HEK293 (cell line): Measurements from ENCODE around the gene AFG3L2.

ENCODE experiments used
- CTCF ChIA-PET: fragments of 350-600 bp; formaldehyde crosslinking; extraction: SDS; loops from one replicate; lab custom pipeline; 2021; ENCODE audit warnings: antibody characterized with exemption; lab: Yijun Ruan, JAX
- POLR2A ChIA-PET: fragments of 300-600 bp; formaldehyde crosslinking; extraction: SDS; loops from one replicate; lab custom pipeline; 2020; ENCODE audit warnings: antibody characterized with exemption, inconsistent platforms; lab: Yijun Ruan, JAX
- H3K27ac ChIP-seq: fragments of 200-500 bp; sonication (Bioruptor generic); 2 replicates; pipeline ENCODE4 v1.5.1; 2014; ENCODE audit warnings: low read depth, low read length, control low read depth, inconsistent platforms; ENCODE audit errors: extremely low read depth
- H3K36me3 ChIP-seq, 2 experiments: fragments of 200-500 bp in 1 of 2; sonication (Bioruptor generic) in 1 of 2; 1 replicate in 1 of 2; 2 replicates in 1 of 2; pipeline ENCODE4 v1.5.1; 2014 to 2017; ENCODE audit warnings: inconsistent platforms in 2 of 2, low read length in 2 of 2; ENCODE audit not compliant: control insufficient read depth in 2 of 2, insufficient read depth in 1 of 2
- H3K4me1 ChIP-seq: fragments of 200-500 bp; sonication (Bioruptor generic); 2 replicates; pipeline ENCODE4 v1.5.1; 2014; ENCODE audit warnings: mild to moderate bottlenecking, low read length, inconsistent platforms; ENCODE audit not compliant: control insufficient read depth, insufficient read depth
- H3K4me3 ChIP-seq: 2 replicates; pipeline ENCODE4 v1.5.1; 2011; ENCODE audit warnings: low read depth, mild to moderate bottlenecking, control low read depth, low read length, moderate library complexity
- H3K9me3 ChIP-seq: fragments of 200-500 bp; sonication (Bioruptor generic); 2 replicates; pipeline ENCODE4 v1.5.1; 2014; ENCODE audit warnings: low read depth, low read length, inconsistent platforms; ENCODE audit not compliant: control insufficient read depth, insufficient read depth
- GFI1B ChIP-seq: fragments of 450-650 bp; formaldehyde crosslinking; IDR thresholded peaks from 2 replicates; pipeline ENCODE4 v1.5.1; 2016; ENCODE audit warnings: missing biosample characterization, missing genetic modification characterization
- SCRT2 ChIP-seq: fragments of 450-650 bp; formaldehyde crosslinking; IDR thresholded peaks from 2 replicates; pipeline ENCODE4 v1.5.1; 2016; ENCODE audit warnings: missing biosample characterization, missing genetic modification characterization
- SP3 ChIP-seq: fragments of 450-650 bp; formaldehyde crosslinking; IDR thresholded peaks from 2 replicates; pipeline ENCODE4 v1.5.1; 2016; ENCODE audit warnings: missing biosample characterization, missing genetic modification characterization
- TCF7L2 ChIP-seq: IDR thresholded peaks from 2 replicates; pipeline ENCODE4 v1.6.1; 2011; ENCODE audit warnings: low read depth, mild to moderate bottlenecking, inconsistent platforms, low read length, moderate library complexity, borderline replicate concordance
- ZFP3 ChIP-seq: fragments of 450-650 bp; formaldehyde crosslinking; IDR thresholded peaks from 2 replicates; pipeline ENCODE4 v1.5.1; 2016; ENCODE audit warnings: low read depth, missing biosample characterization, missing genetic modification characterization
- ZFP69B ChIP-seq: fragments of 450-650 bp; formaldehyde crosslinking; IDR thresholded peaks from 2 replicates; pipeline ENCODE4 v1.5.1; 2016; ENCODE audit warnings: missing biosample characterization, missing genetic modification characterization
- ZNF146 ChIP-seq: fragments of 450-650 bp; formaldehyde crosslinking; IDR thresholded peaks from 2 replicates; pipeline ENCODE4 v1.5.1; 2016; ENCODE audit warnings: missing biosample characterization, missing genetic modification characterization
- ZNF174 ChIP-seq: fragments of 450-650 bp; formaldehyde crosslinking; IDR thresholded peaks from 2 replicates; pipeline ENCODE4 v1.5.0; 2017; ENCODE audit warnings: missing biosample characterization, mild to moderate bottlenecking, missing genetic modification characterization
- ZNF274 ChIP-seq, 2 experiments: fragments of 200-500 bp in 1 of 2; fragments of 450-650 bp in 1 of 2; sonication (Bioruptor generic) in 1 of 2; formaldehyde crosslinking in 1 of 2; IDR thresholded peaks; 2 replicates each; pipeline versions ENCODE4 v1.5.1 to v1.6.1; 2014 to 2016; ENCODE audit warnings: borderline replicate concordance in 1 of 2, inconsistent platforms in 1 of 2, low read length in 1 of 2, missing biosample characterization in 1 of 2, missing genetic modification characterization in 1 of 2
- ZNF354C ChIP-seq: fragments of 450-650 bp; formaldehyde crosslinking; IDR thresholded peaks from 2 replicates; pipeline ENCODE4 v1.5.1; 2016; ENCODE audit warnings: missing biosample characterization, missing genetic modification characterization, low read depth, borderline replicate concordance
- ZNF501 ChIP-seq: fragments of 450-650 bp; formaldehyde crosslinking; IDR thresholded peaks from 2 replicates; pipeline ENCODE4 v1.5.1; 2016; ENCODE audit warnings: missing biosample characterization, missing genetic modification characterization
- ZNF544 ChIP-seq: fragments of 450-650 bp; formaldehyde crosslinking; IDR thresholded peaks from 2 replicates; pipeline ENCODE4 v1.5.0; 2017; ENCODE audit warnings: missing biosample characterization, missing genetic modification characterization
- ZNF701 ChIP-seq: fragments of 450-650 bp; formaldehyde crosslinking; IDR thresholded peaks from 2 replicates; pipeline ENCODE4 v1.5.1; 2016; ENCODE audit warnings: missing biosample characterization, missing genetic modification characterization
- ZNF747 ChIP-seq: fragments of 450-650 bp; formaldehyde crosslinking; IDR thresholded peaks from 2 replicates; pipeline ENCODE4 v1.5.1; 2016; ENCODE audit warnings: missing biosample characterization, missing genetic modification characterization
- ZNF76 ChIP-seq: fragments of 450-650 bp; formaldehyde crosslinking; IDR thresholded peaks from 2 replicates; pipeline ENCODE4; 2016; ENCODE audit warnings: low read depth, missing biosample characterization, missing genetic modification characterization, borderline replicate concordance
- TF ChIP-seq, protein P1 (sequence below): fragments of 450-650 bp; formaldehyde crosslinking; IDR thresholded peaks from 2 replicates; pipeline ENCODE4 v1.5.1; 2016; ENCODE audit warnings: missing biosample characterization, missing genetic modification characterization
- TF ChIP-seq, protein P2 (sequence below): fragments of 450-650 bp; formaldehyde crosslinking; IDR thresholded peaks from 2 replicates; pipeline ENCODE4 v1.5.1; 2016; ENCODE audit warnings: missing biosample characterization, missing genetic modification characterization
- TF ChIP-seq, protein P3 (sequence below): fragments of 450-650 bp; formaldehyde crosslinking; IDR thresholded peaks from 2 replicates; pipeline ENCODE4 v1.5.1; 2016; ENCODE audit warnings: missing biosample characterization, missing genetic modification characterization, borderline replicate concordance
- TF ChIP-seq, protein P4 (sequence below): fragments of 450-650 bp; formaldehyde crosslinking; IDR thresholded peaks from 2 replicates; pipeline ENCODE4 v1.5.1; 2016; ENCODE audit warnings: missing biosample characterization, missing genetic modification characterization
- TF ChIP-seq, protein P5 (sequence below): fragments of 450-650 bp; formaldehyde crosslinking; IDR thresholded peaks from 2 replicates; pipeline ENCODE4 v1.5.1; 2016; ENCODE audit warnings: missing biosample characterization, missing genetic modification characterization

Gene AFG3L2

DNA sequence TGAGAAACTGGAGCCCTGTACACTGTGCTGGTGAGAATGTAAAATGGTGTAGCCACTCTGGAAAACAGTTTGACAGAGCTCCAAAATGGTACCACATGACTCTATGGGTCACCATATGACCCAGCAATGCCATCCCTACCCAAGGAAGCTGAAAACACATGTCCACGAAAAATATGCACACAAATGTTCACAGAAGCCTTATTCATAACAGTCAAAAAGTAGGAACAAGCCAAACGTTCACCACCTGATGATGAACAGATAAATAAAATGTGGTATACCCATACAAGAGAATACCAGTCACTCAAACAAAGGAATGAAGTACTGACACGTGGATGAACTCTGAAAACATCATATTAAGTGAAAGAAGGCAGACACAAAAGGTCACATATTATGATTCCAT lies 4.6 kb downstream of the AFG3L2 start:
- no peaks in the 10 kb centered on the region for H3K9me3 ChIP-seq
- no peak overlapping the region for H3K4me3 ChIP-seq
- H3K27ac ChIP-seq, result no peak overlapping the region
- CTCF ChIA-PET, result interaction anchor here (1.4 to 2.0 kb wide), 2 partner anchors 20 to 44 kb away, joined by 3 to 9 read pairs; no protein-coding TSS in a partner anchor
- peaks cover 20 to 26% of the 10 kb centered on the region in 2 experiments for H3K36me3 ChIP-seq
- POLR2A ChIA-PET, result no interaction called here
- peaks cover 16% of the 10 kb centered on the region for H3K4me1 ChIP-seq
- TF ChIP-seq ZNF76, result no peak
- TF ChIP-seq ZNF747 (tag by site-specific recombination), result no peak
- TF ChIP-seq, protein P1, sequence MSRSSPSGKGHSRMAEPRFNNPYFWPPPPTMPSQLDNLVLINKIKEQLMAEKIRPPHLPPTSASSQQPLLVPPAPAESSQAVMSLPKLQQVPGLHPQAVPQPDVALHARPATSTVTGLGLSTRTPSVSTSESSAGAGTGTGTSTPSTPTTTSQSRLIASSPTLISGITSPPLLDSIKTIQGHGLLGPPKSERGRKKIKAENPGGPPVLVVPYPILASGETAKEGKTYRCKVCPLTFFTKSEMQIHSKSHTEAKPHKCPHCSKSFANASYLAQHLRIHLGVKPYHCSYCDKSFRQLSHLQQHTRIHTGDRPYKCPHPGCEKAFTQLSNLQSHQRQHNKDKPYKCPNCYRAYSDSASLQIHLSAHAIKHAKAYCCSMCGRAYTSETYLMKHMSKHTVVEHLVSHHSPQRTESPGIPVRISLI, result no peak
- TF ChIP-seq, protein P2, sequence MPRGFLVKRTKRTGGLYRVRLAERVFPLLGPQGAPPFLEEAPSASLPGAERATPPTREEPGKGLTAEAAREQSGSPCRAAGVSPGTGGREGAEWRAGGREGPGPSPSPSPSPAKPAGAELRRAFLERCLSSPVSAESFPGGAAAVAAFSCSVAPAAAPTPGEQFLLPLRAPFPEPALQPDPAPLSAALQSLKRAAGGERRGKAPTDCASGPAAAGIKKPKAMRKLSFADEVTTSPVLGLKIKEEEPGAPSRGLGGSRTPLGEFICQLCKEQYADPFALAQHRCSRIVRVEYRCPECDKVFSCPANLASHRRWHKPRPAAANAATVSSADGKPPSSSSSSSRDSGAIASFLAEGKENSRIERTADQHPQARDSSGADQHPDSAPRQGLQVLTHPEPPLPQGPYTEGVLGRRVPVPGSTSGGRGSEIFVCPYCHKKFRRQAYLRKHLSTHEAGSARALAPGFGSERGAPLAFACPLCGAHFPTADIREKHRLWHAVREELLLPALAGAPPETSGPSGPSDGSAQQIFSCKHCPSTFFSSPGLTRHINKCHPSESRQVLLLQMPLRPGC (tag by site-specific recombination), result no peak
- no peak for TF ChIP-seq ZNF274 (IDR thresholded peaks at IDR 0.05; ENCODE audit: low read length)
- TF ChIP-seq ZNF274 (tag by site-specific recombination; IDR thresholded peaks at IDR 0.05; ENCODE audit: borderline replicate concordance), result no peak
- TF ChIP-seq ZNF501, result no peak
- no peak for TF ChIP-seq GFI1B (tag by site-specific recombination)
- no peak for TF ChIP-seq SP3
- no peak for TF ChIP-seq TCF7L2
- TF ChIP-seq ZFP3 (tag by site-specific recombination), result no peak
- TF ChIP-seq, protein P3, sequence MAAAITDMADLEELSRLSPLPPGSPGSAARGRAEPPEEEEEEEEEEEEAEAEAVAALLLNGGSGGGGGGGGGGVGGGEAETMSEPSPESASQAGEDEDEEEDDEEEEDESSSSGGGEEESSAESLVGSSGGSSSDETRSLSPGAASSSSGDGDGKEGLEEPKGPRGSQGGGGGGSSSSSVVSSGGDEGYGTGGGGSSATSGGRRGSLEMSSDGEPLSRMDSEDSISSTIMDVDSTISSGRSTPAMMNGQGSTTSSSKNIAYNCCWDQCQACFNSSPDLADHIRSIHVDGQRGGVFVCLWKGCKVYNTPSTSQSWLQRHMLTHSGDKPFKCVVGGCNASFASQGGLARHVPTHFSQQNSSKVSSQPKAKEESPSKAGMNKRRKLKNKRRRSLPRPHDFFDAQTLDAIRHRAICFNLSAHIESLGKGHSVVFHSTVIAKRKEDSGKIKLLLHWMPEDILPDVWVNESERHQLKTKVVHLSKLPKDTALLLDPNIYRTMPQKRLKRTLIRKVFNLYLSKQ (tag by site-specific recombination), result no peak
- no peak for TF ChIP-seq ZNF146 (tag by site-specific recombination)
- TF ChIP-seq ZNF544 (tag by site-specific recombination), result no peak
- TF ChIP-seq, protein P4, sequence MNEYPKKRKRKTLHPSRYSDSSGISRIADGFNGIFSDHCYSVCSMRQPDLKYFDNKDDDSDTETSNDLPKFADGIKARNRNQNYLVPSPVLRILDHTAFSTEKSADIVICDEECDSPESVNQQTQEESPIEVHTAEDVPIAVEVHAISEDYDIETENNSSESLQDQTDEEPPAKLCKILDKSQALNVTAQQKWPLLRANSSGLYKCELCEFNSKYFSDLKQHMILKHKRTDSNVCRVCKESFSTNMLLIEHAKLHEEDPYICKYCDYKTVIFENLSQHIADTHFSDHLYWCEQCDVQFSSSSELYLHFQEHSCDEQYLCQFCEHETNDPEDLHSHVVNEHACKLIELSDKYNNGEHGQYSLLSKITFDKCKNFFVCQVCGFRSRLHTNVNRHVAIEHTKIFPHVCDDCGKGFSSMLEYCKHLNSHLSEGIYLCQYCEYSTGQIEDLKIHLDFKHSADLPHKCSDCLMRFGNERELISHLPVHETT (tag by site-specific recombination), result no peak
- TF ChIP-seq ZNF174 (tag by site-specific recombination), result no peak
- TF ChIP-seq, protein P5, sequence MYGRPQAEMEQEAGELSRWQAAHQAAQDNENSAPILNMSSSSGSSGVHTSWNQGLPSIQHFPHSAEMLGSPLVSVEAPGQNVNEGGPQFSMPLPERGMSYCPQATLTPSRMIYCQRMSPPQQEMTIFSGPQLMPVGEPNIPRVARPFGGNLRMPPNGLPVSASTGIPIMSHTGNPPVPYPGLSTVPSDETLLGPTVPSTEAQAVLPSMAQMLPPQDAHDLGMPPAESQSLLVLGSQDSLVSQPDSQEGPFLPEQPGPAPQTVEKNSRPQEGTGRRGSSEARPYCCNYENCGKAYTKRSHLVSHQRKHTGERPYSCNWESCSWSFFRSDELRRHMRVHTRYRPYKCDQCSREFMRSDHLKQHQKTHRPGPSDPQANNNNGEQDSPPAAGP (tag by site-specific recombination), result no peak
- no peak for TF ChIP-seq ZFP69B (tag by site-specific recombination)
- TF ChIP-seq ZNF701 (tag by site-specific recombination), result no peak
- TF ChIP-seq ZNF354C, result no peak
- TF ChIP-seq, all 188 proteins: peak for 0

DNA sequence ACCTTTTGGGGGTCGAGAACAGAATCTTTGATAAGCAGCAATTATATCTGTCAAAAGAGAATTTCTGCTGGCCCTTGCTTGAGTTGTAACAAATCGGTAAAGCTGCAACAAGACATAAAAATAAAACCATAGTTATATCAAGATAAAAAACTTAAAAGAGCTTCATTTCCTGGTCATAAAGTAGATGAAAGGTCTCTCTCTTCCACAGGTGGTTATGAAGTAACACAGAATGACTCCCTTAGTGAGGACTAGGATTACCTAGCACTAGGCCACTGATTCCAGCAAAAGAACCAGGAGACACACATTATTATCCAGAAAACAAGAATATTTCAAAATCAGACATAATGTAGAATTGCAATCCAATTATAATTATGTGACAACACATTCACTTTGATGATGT lies 5.4 kb downstream of the AFG3L2 start:
- H3K27ac ChIP-seq, result no peak overlapping the region
- no peak overlapping the region for H3K4me3 ChIP-seq
- TF ChIP-seq, protein P3 (tag by site-specific recombination), result no peak
- TF ChIP-seq SCRT2 (tag by site-specific recombination), result peak; percentile 75
- POLR2A ChIA-PET, result interaction anchor here (0.6 kb wide), 1 partner anchor 24 kb away, joined by 4 read pairs; no protein-coding TSS in a partner anchor
- H3K4me1 ChIP-seq, result peaks cover 16% of the 10 kb centered on the region
- CTCF ChIA-PET, result interaction anchor here (0.6 kb wide), 1 partner anchor 524 kb away, joined by 3 read pairs; no protein-coding TSS in a partner anchor
- H3K36me3 ChIP-seq, result peaks cover 28 to 34% of the 10 kb centered on the region in 2 experiments
- no peaks in the 10 kb centered on the region for H3K9me3 ChIP-seq
